ENCODE measurements around the gene PPP1R3C. TPM values are rescaled to one million over a fixed set of nuclear protein-coding genes. Genes with fewer than 3 reads are reported as not detected.

The PPP1R3C gene
- total RNA-seq, 4 donors from 2014 or later = 5.3 to 30.2 (median 10.3) TPM

GRCh38 chr10:91672021-91672608 lies 39.2 kb upstream of the PPP1R3C start:
- intact Hi-C loops (cut with DNase I; ENCODE audit: low total_unique reads) = no loop called here
- no peak overlapping the region for H3K4me3 ChIP-seq (ENCODE audit: low read depth, poor library complexity, severe bottlenecking)
- DNase-seq (ENCODE audit: low spot score in 2 of 2) = no peak
- TF ChIP-seq CTCF (IDR thresholded peaks at IDR 0.05) = no peak
- no peak for TF ChIP-seq POLR2A (IDR thresholded peaks at IDR 0.05)
- WGBS, 2 donors = 25 to 36% methylated on average over 5 of the region's 5 CpGs

GRCh38 chr10:91668913-91669312 lies 36.0 kb upstream of the PPP1R3C start:
- TF ChIP-seq CTCF (IDR thresholded peaks at IDR 0.05) (no peak), POLR2A (IDR thresholded peaks at IDR 0.05) (no peak)
- no peak overlapping the region for H3K4me3 ChIP-seq (ENCODE audit: low read depth, poor library complexity, severe bottlenecking)
- intact Hi-C loops (cut with DNase I; ENCODE audit: low total_unique reads) = no loop called here
- 62 to 73% methylated on average over 3 of the region's 3 CpGs for WGBS, 2 donors
- DNase-seq (ENCODE audit: low spot score in 2 of 2) = no peak

- no peak for DNase-seq (ENCODE audit: low spot score in 2 of 2)
- no peak overlapping the region for H3K4me3 ChIP-seq (ENCODE audit: low read depth, poor library complexity, severe bottlenecking)
- TF ChIP-seq CTCF (IDR thresholded peaks at IDR 0.05) (no peak), POLR2A (IDR thresholded peaks at IDR 0.05) (no peak)
- intact Hi-C loops (cut with DNase I; ENCODE audit: low total_unique reads) = no loop called here
Measured at GRCh38 chr10:91665842-91666241, 33.0 kb upstream of the PPP1R3C start.

- no peak for TF ChIP-seq CTCF (IDR thresholded peaks at IDR 0.05)
- TF ChIP-seq POLR2A (IDR thresholded peaks at IDR 0.05) = no peak
- no peak overlapping the region for H3K4me3 ChIP-seq (ENCODE audit: low read depth, poor library complexity, severe bottlenecking)
- DNase-seq (ENCODE audit: low spot score in 2 of 2) = no peak
- 88 to 92% methylated on average over 2 of the region's 2 CpGs for WGBS, 2 donors
- intact Hi-C loops (cut with DNase I; ENCODE audit: low total_unique reads) = no loop called here
Measured at GRCh38 chr10:91664426-91664825, 31.6 kb upstream of the PPP1R3C start.

GRCh38 chr10:91662993-91663392 lies 30.1 kb upstream of the PPP1R3C start:
- 63 to 78% methylated on average over 1 of the region's 1 CpG for WGBS, 2 donors
- H3K4me3 ChIP-seq (ENCODE audit: low read depth, poor library complexity, severe bottlenecking) = no peak overlapping the region
- TF ChIP-seq CTCF (IDR thresholded peaks at IDR 0.05) (no peak), POLR2A (IDR thresholded peaks at IDR 0.05) (no peak)
- DNase-seq (ENCODE audit: low spot score in 2 of 2) = no peak
- intact Hi-C loops (cut with DNase I; ENCODE audit: low total_unique reads) = no loop called here

GRCh38 chr10:91653219-91653870 lies 20.5 kb upstream of the PPP1R3C start:
- WGBS, 2 donors = 42 to 51% methylated on average over 6 of the region's 6 CpGs
- intact Hi-C loops (cut with DNase I; ENCODE audit: low total_unique reads) = no loop called here

More at GRCh38 chr10:91653219-91653870, 20.5 kb upstream of the PPP1R3C start:
- DNase-seq (ENCODE audit: low spot score in 2 of 2) = no peak
- no peak for TF ChIP-seq CTCF (IDR thresholded peaks at IDR 0.05)
- TF ChIP-seq POLR2A (IDR thresholded peaks at IDR 0.05) = no peak
- H3K4me3 ChIP-seq (ENCODE audit: low read depth, poor library complexity, severe bottlenecking) = no peak overlapping the region

All from lower leg skin (tissue), 4 donors.